ENCODE results near the gene PHACTR3. TPM values are rescaled to one million over a fixed set of nuclear protein-coding genes. Genes with fewer than 3 reads are reported as not detected.

Gene PHACTR3
- total RNA-seq, 4 donors from 2014 or later = 2.4 to 12.8 (median 9.7) TPM

- Histone ChIP-seq H3K4me1 (no peaks in the 10 kb centered on the region), H3K27ac (no peak overlapping the region), H3K4me3 (no peak overlapping the region), H3K9me3 (no peaks in the 10 kb centered on the region), H3K36me3 (no peaks in the 10 kb centered on the region), H3K27me3 (no peaks in the 10 kb centered on the region)
- no peak for DNase-seq (ENCODE audit: low spot score in 2 of 2)
- TF ChIP-seq CTCF (IDR thresholded peaks at IDR 0.05) = no peak
- no peak for TF ChIP-seq POLR2AphosphoS5 (IDR thresholded peaks at IDR 0.05)
- no peak for TF ChIP-seq POLR2A (IDR thresholded peaks at IDR 0.05)
- no peak for TF ChIP-seq EP300 (IDR thresholded peaks at IDR 0.05)
- 92% methylated on average over 1 of the region's 1 CpG for WGBS
Observed at GRCh38 chr20:59895908-59896307, 291.6 kb downstream of the PHACTR3 start.

Measured in suprapubic skin (tissue), 4 donors.